ENCODE measurements around the gene ZNF438.

The ZNF438 gene

GRCh38 chr10:30858499-30858898, 173.2 kb downstream of the ZNF438 start:
- TF ChIP-seq OSR1 (CRISPR knock-in tag; IDR thresholded peaks at IDR 0.05) (no peak), PATZ1 (CRISPR knock-in tag; IDR thresholded peaks at IDR 0.05; ENCODE audit: borderline replicate concordance) (no peak), CSRNP3 (CRISPR knock-in tag; IDR thresholded peaks at IDR 0.05) (no peak), ZNF70 (CRISPR knock-in tag; IDR thresholded peaks at IDR 0.05) (no peak), SNAI2 (CRISPR knock-in tag; IDR thresholded peaks at IDR 0.05) (no peak), BACH2 (CRISPR knock-in tag; IDR thresholded peaks at IDR 0.05; ENCODE audit: borderline replicate concordance) (no peak), TCF4 (CRISPR knock-in tag; IDR thresholded peaks at IDR 0.05; ENCODE audit: borderline replicate concordance) (no peak), POU6F1 (CRISPR knock-in tag; IDR thresholded peaks at IDR 0.05; ENCODE audit: borderline replicate concordance, low read depth) (no peak), CSDC2 (CRISPR knock-in tag; IDR thresholded peaks at IDR 0.05) (no peak), ZFP30 (CRISPR knock-in tag; IDR thresholded peaks at IDR 0.05) (no peak)
- ATAC-seq, result no peak; the same call in 2 of the 3 replicates

GRCh38 chr10:30857803-30858202, 173.9 kb downstream of the ZNF438 start:
- no peak for ATAC-seq
- no peak for TF ChIP-seq ARNTL (CRISPR knock-in tag; IDR thresholded peaks at IDR 0.05; ENCODE audit: borderline replicate concordance, low read depth)
- TF ChIP-seq ZNF70 (CRISPR knock-in tag; IDR thresholded peaks at IDR 0.05), result no peak
- TF ChIP-seq CREB5 (CRISPR knock-in tag; IDR thresholded peaks at IDR 0.05; ENCODE audit: low read depth), result no peak
- no peak for TF ChIP-seq PPARA (CRISPR knock-in tag; IDR thresholded peaks at IDR 0.05; ENCODE audit: borderline replicate concordance)
- TF ChIP-seq TCF4 (CRISPR knock-in tag; IDR thresholded peaks at IDR 0.05; ENCODE audit: borderline replicate concordance), result no peak
- TF ChIP-seq BACH2 (CRISPR knock-in tag; IDR thresholded peaks at IDR 0.05; ENCODE audit: borderline replicate concordance), result no peak
- no peak for TF ChIP-seq ZNF8 (CRISPR knock-in tag; IDR thresholded peaks at IDR 0.05)
- no peak for TF ChIP-seq TSHZ2 (CRISPR knock-in tag; IDR thresholded peaks at IDR 0.05)
- no peak for TF ChIP-seq PATZ1 (CRISPR knock-in tag; IDR thresholded peaks at IDR 0.05; ENCODE audit: borderline replicate concordance)
- no peak for TF ChIP-seq OSR1 (CRISPR knock-in tag; IDR thresholded peaks at IDR 0.05)

- ATAC-seq, result no peak
- TF ChIP-seq TSHZ2 (CRISPR knock-in tag; IDR thresholded peaks at IDR 0.05) (no peak), CREB5 (CRISPR knock-in tag; IDR thresholded peaks at IDR 0.05; ENCODE audit: low read depth) (no peak), PATZ1 (CRISPR knock-in tag; IDR thresholded peaks at IDR 0.05; ENCODE audit: borderline replicate concordance) (no peak), SNAI2 (CRISPR knock-in tag; IDR thresholded peaks at IDR 0.05) (no peak), ZNF70 (CRISPR knock-in tag; IDR thresholded peaks at IDR 0.05) (no peak), BACH2 (CRISPR knock-in tag; IDR thresholded peaks at IDR 0.05; ENCODE audit: borderline replicate concordance) (no peak), ZFP3 (CRISPR knock-in tag; IDR thresholded peaks at IDR 0.05) (no peak)
Measured at GRCh38 chr10:30855131-30855530, 176.5 kb downstream of the ZNF438 start.

All from SK-N-SH treated with all-trans-retinoic acid at 6 μM for 48 hours (cell line).